Natural killer cell (primary cell): ENCODE measurements around the gene A2M. TPM values are rescaled to one million over a fixed set of nuclear protein-coding genes. Genes with fewer than 3 reads are reported as not detected.

ENCODE experiments used
- ATAC-seq, 3 donors: fragments of 150-1000 bp in 2 of 3; fragments of 200-7000 bp in 1 of 3; cut with Tn5 transposase; 1 replicate in 1 of 3; 2 replicates in 2 of 3; pipeline ENCODE4 v1.10.0; 2021; ENCODE audit warnings: mild to moderate bottlenecking in 2 of 3, moderate library complexity in 2 of 3
- DNase-seq, 2 donors: peaks; one replicate each; pipeline versions ENCODE4 v3.0.0 to v3.0.0-alpha.2; 2013 to 2021; ENCODE audit warnings: mixed read lengths in 1 of 2
- H3K27ac ChIP-seq: one replicate; pipeline ENCODE4 v1.5.1; 2013; ENCODE audit warnings: mild to moderate bottlenecking, low read length
- H3K27me3 ChIP-seq: one replicate; pipeline ENCODE4 v1.6.1; 2013; ENCODE audit warnings: low read length; ENCODE audit not compliant: control insufficient read depth, insufficient read depth
- H3K36me3 ChIP-seq: one replicate; pipeline ENCODE4 v1.6.1; 2013; ENCODE audit warnings: low read length; ENCODE audit not compliant: control insufficient read depth, insufficient read depth
- H3K4me1 ChIP-seq: one replicate; pipeline ENCODE4 v1.6.1; 2013; ENCODE audit warnings: low read length; ENCODE audit not compliant: control insufficient read depth, insufficient read depth
- H3K4me3 ChIP-seq: one replicate; pipeline ENCODE4 v1.5.1; 2013; ENCODE audit warnings: low read length
- H3K9me3 ChIP-seq: one replicate; pipeline ENCODE4 v1.6.1; 2013; ENCODE audit warnings: low read length; ENCODE audit not compliant: control insufficient read depth, insufficient read depth
- H3K27ac Mint-ChIP-seq, 2 donors: one replicate each; pipeline ENCODE4 v1.8.0; 2022; ENCODE audit warnings: mild to moderate bottlenecking in 2 of 2, mixed read lengths in 2 of 2, moderate library complexity in 1 of 2
- H3K27me3 Mint-ChIP-seq, 2 donors: one replicate each; pipeline ENCODE4 v1.8.0; 2022; ENCODE audit warnings: low read depth in 2 of 2, mixed read lengths in 2 of 2
- H3K36me3 Mint-ChIP-seq: one replicate; pipeline ENCODE4 v1.8.0; 2022; ENCODE audit warnings: mixed read lengths
- H3K4me1 Mint-ChIP-seq, 2 donors: one replicate each; pipeline ENCODE4 v1.8.0; 2022; ENCODE audit warnings: mixed read lengths in 2 of 2
- H3K4me3 Mint-ChIP-seq: one replicate; pipeline ENCODE4 v1.8.0; 2022; ENCODE audit warnings: mild to moderate bottlenecking, moderate library complexity, mixed read lengths
- H3K9me3 Mint-ChIP-seq, 2 donors: one replicate each; pipeline ENCODE4 v1.8.0; 2022; ENCODE audit warnings: mixed read lengths in 2 of 2
- CTCF ChIP-seq: fragments of 200-600 bp; IDR thresholded peaks from one replicate; pipeline ENCODE4 v1.8.0; 2022; ENCODE audit warnings: antibody characterized with exemption
- WGBS: methylation state at CpG from one replicate; pipeline ENCODE4 v1.1.7; 2013; ENCODE audit warnings: missing lambda C conversion rate; ENCODE audit not compliant: insufficient coverage; 5-methylcytosine and 5-hydroxymethylcytosine counted together
- intact Hi-C: fragments of 100-400 bp; cut with micrococcal nuclease; formaldehyde crosslinking; loops from one replicate; pipeline ENCODE4 v1.14.2; 2022
- total RNA-seq, 4 donors: library from RNA; stranded (reverse); fragments of 120-200 nt in 1 of 4; gene quantifications; one replicate each; pipeline versions ENCODE4 v1.2.3 to v1.2.4, GENCODE V29; 2013 to 2022

Gene A2M
- total RNA-seq, 3 donors from 2014 or later (not counting 1 experiment from before 2014, with no cell fraction given), result 0.08 TPM; not detected in 2

GRCh38 chr12:9049520-9050133 lies 66.1 kb downstream of the A2M start:
- 36% methylated on average over 5 of the region's 6 CpGs for WGBS

GRCh38 chr12:9048930-9049329 lies 66.8 kb downstream of the A2M start:
- H3K36me3 ChIP-seq, result peaks cover 38% of the 10 kb centered on the region
- H3K36me3 Mint-ChIP-seq, result peaks cover 5% of the 10 kb centered on the region
- no peaks in the 10 kb centered on the region for H3K9me3 ChIP-seq
- no peaks in the 10 kb centered on the region for H3K9me3 Mint-ChIP-seq
- H3K27ac ChIP-seq, result peak overlapping the region; percentile 21
- peak overlapping the region; percentile 9 to 47 for H3K27ac Mint-ChIP-seq
- H3K4me1 Mint-ChIP-seq, result peaks cover 10 to 24% of the 10 kb centered on the region in 2 donors
- intact Hi-C loops, result loop anchor here (1.0 to 10.0 kb wide), 3 partner anchors 134 to 504 kb away; partner anchors contain the start of genes CLEC4E and PHC1
- DNase-seq (no peak), ATAC-seq (no peak)
- no peak for TF ChIP-seq CTCF
- 100% methylated on average over 2 of the region's 2 CpGs for WGBS
- peaks cover 8% of the 10 kb centered on the region for H3K4me1 ChIP-seq
- no peaks in the 10 kb centered on the region for H3K27me3 ChIP-seq
- no peak overlapping the region for H3K4me3 Mint-ChIP-seq
- H3K4me3 ChIP-seq, result no peak overlapping the region
- H3K27me3 Mint-ChIP-seq, result no peaks in the 10 kb centered on the region

More at GRCh38 chr12:9049520-9050133, 66.1 kb downstream of the A2M start:
- H3K27ac ChIP-seq, result no peak overlapping the region
- H3K4me3 ChIP-seq, result no peak overlapping the region
- Mint-ChIP-seq H3K27me3 (no peaks in the 10 kb centered on the region), H3K4me1 (peaks cover 10 to 23% of the 10 kb centered on the region in 2 donors), H3K36me3 (peaks cover 5% of the 10 kb centered on the region), H3K27ac (peak overlapping the region in 1 of 2 donors; percentile 47), H3K9me3 (no peaks in the 10 kb centered on the region), H3K4me3 (no peak overlapping the region)
- TF ChIP-seq CTCF, result peak; percentile 76
- no peaks in the 10 kb centered on the region for H3K9me3 ChIP-seq
- H3K36me3 ChIP-seq, result peaks cover 41% of the 10 kb centered on the region
- DNase-seq (peak in 1 of 2 donors; percentile 80), ATAC-seq (peak in 2 of 3 donors; percentile 67 to 72)
- peaks cover 8% of the 10 kb centered on the region for H3K4me1 ChIP-seq
- intact Hi-C loops, result loop anchor here (1.0 to 10.0 kb wide), 3 partner anchors 135 to 505 kb away; partner anchors contain the start of genes CLEC4E and PHC1
- H3K27me3 ChIP-seq, result no peaks in the 10 kb centered on the region

GRCh38 chr12:9047105-9047504 lies 68.6 kb downstream of the A2M start:
- H3K4me3 Mint-ChIP-seq, result no peak overlapping the region

More at GRCh38 chr12:9047105-9047504, 68.6 kb downstream of the A2M start:
- intact Hi-C loops, result loop anchor here (10.0 kb wide), 1 partner anchor 502 kb away; the partner anchor contains the start of gene CLEC4E
- Mint-ChIP-seq H3K9me3 (no peaks in the 10 kb centered on the region), H3K4me1 (peaks cover 10 to 37% of the 10 kb centered on the region in 2 donors), H3K27me3 (no peaks in the 10 kb centered on the region), H3K27ac (peak overlapping the region in 1 of 2 donors; percentile 47), H3K36me3 (peaks cover 5% of the 10 kb centered on the region)
- TF ChIP-seq CTCF, result no peak
- DNase-seq (no peak), ATAC-seq (no peak)
- WGBS, result 100% methylated on average over 1 of the region's 1 CpG
- Histone ChIP-seq H3K9me3 (no peaks in the 10 kb centered on the region), H3K27ac (no peak overlapping the region), H3K27me3 (no peaks in the 10 kb centered on the region), H3K4me1 (peaks cover 8% of the 10 kb centered on the region), H3K36me3 (peaks cover 31% of the 10 kb centered on the region), H3K4me3 (no peak overlapping the region)
